HG03460 (cell line): Measurements from ENCODE around the gene RRP12.
A peak's percentile ranks its signal among the peaks of the same experiment; 100 is the strongest.

Experiments used
- ATAC-seq: cut with Tn5 transposase; IDR thresholded peaks from one replicate; pipeline ENCODE4 v1.9.1; 2021; ENCODE audit not compliant: unreplicated experiment

RRP12 gene

DNA sequence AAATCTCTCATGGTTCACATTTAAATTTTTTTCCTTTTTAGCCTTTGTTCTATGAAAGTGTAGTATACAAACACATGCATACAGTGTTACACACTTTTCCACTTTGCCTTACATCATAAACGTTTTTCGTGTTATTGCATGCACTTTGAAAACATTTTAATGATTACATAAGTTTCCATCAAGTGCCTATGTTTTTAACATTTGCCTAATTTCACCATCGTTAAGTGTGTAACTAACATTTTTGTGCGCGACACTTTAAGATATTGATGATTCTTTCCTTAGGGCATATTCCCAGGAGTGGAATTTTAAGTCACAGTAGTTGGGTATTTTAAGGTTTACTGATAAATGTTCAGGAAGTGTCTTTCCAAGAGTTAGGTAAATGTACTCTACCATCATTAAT is 65.1 kb downstream of the RRP12 start:
- ATAC-seq, result no peak

GRCh38 chr10:97335188-97335619 is 65.9 kb downstream of the RRP12 start:
- ATAC-seq, result no peak

GRCh38 chr10:97334370-97335175 is 66.6 kb downstream of the RRP12 start, which contains the start of gene FRAT2:
TSS of gene FRAT2 (minus strand) at chr10:97334729. CDS start at chr10:97334572, 157 bp downstream.
- peak; percentile 80 for ATAC-seq

DNA sequence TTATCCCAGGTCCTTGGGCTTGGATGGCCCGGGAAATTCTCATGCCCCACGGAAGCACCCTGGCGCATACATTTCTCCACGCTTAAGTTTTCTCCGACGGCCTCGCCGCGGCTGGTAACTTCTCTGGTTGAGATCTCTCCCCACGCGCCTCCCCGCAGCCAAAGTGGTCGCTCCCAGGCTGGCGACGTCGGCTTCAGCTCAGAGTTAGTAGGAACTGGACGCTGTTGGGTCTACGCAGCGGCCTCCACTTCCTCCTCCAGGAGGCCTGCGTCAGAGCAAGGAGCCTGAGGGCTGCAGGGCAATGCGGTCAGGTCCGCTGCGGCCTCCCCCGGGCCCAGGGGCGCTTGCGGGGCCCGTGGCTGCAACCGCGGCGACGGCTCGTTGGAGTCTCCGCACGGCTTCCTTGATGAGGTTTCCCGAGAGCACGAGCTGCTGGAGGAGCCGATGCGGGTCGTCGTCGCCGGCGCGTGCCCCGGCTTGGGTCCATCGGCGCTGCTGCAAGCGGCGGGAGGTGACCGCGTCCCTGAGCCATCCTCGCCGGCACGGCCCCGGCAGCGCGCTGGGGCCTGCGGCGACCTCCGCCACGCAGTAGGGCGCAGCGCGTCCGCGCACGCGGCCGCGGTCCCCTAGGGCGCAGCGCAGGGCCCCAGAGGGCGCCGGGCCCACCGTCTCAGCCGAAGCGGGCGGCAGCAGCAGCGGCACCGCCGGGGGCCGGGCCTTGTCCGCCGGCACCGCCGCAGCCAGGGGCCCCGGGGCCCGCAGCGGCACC is 67.4 kb downstream of the RRP12 start:
- ATAC-seq, result peak; percentile 26

- ATAC-seq, result no peak
These were observed 67.9 kb downstream of the RRP12 start for GRCh38 chr10:97333351-97333600.

DNA sequence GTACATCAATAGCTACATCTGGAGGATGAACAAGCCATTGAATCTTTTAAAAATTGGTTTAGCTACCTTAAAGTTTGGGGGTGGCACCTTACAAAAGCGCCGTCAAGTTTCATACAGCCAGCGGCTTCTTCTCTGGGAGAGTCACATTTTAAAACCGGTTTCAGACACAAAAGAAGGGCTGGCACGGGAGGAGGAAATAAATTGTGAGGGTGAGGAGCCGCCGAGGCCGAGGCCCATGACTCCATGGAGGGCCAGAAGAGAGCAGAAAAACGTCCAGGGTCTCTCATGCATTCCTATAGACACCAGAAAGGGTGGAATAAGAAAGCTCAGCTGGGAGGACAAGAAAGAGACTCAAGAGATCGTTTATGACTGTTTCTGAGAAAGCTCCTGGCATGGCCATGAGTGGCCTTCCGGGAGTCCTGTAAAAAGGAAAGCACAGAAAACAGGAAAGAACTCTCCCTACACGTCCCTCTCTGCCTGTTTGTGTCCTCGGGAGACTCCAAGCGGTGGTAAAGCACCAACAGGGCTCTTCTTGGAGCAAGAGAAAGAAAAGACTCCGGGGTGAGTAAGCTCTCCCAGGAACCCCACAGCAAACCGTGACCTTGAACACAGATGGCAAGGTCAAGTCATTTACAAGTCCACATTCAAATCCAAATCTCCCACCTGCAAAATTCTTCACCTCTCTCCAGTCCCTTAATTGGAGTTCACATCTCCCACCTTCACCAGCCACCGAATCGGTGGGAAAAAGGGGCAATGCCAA is 68.4 kb downstream of the RRP12 start:
- no peak for ATAC-seq

- ATAC-seq, result no peak
These were observed 69.9 kb downstream of the RRP12 start for GRCh38 chr10:97331153-97331703.

DNA sequence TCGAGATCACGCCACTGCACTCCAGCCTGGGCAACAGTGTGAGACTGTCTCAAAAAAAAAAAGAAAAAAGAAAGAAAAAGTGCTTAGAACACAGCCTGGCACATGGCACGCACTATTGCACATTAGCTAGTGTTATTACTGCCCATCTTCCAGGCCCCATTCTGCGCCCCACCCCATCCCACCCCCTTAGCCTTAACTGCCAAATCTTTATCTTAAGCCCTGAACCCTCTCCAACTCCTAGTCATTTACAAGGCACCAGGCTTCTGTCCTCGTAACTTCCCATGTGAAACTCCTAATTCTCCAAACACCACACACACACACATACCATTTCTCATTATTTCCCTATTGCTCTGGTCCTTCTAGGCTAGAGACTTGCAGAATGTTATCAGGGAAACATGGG is 71.4 kb downstream of the RRP12 start:
- no peak for ATAC-seq

DNA sequence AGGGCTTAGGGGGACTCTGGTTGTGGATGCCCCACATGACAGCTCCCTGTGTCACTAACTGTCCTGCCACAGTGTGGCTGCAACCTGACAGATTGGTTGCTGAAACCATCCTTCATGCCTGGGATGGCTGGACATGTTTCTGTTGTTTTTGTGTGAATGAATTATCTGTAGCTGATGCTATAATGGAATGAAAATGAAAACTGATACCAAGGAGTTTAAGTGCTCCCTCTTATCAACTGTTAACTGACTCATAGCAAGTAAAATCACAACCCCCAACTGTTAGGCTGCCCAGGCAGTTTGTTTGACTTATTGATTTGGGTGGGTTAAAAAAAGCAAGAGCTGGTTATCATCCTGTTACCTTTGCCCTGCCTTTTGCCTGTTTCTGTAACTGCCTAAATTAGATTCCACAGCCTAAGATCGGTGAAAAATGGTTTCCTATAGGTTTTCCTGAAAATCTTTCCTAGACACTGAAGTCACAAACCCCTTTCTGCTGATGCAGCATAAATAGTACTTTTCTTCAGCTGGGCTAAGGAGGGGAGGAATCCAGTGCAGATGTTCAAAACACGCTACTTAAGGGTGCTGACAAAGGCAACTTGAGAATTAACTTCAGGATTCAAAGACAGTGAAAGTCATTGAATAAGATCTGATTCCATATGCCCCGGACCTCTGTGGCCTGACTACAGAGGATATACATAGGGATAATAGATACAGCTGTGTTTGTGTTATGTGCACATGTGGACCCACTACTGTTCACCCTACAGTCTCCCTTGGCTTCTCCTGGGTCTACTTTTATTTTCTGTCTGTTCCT is 72.3 kb downstream of the RRP12 start:
- no peak for ATAC-seq

- no peak for ATAC-seq
These were observed 73.5 kb downstream of the RRP12 start for GRCh38 chr10:97327348-97328294.

- ATAC-seq, result no peak
These were observed 75.4 kb downstream of the RRP12 start for GRCh38 chr10:97325754-97326153.

DNA sequence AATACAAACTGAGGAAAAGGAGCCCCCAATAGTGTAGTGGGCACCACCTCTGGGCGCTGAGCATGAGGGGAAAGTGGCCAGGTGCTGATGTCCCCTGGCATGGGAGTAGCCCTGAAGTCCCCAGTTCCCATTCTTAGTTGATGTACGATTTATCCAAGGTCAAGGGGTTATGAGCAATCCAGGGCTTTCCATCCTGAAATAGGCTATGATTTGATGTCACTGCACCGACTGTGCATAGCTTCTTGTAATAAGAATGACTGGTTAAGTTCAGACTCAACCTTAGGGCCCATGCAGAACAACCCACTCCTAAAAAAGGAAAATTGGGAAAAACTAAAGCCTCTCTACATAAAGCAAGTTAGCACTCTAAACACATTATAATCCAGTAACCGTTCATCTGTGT is 77.6 kb downstream of the RRP12 start:
- no peak for ATAC-seq

DNA sequence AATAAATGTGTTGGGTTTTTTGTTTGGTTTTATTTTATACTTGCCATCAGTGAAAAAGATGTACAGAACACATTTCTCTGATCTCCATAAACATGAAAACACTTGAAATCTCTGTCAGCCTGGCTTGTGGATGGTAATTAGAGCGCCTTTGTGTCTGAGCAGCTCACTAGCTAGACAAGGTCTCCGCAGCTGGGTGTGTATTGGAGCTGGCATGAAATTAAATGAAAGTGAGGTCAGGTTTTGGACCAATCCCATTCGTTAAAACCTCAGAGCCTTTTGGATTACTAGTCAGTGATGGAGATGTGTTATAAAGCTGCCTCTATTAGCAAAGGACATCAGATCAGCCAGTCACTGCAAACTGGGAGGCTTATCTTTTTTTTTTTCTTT is 79.3 kb downstream of the RRP12 start:
- ATAC-seq, result no peak

GRCh38 chr10:97321032-97321803 is 79.9 kb downstream of the RRP12 start:
- no peak for ATAC-seq

- ATAC-seq, result no peak
These were observed 80.6 kb downstream of the RRP12 start for GRCh38 chr10:97320480-97321031.

DNA sequence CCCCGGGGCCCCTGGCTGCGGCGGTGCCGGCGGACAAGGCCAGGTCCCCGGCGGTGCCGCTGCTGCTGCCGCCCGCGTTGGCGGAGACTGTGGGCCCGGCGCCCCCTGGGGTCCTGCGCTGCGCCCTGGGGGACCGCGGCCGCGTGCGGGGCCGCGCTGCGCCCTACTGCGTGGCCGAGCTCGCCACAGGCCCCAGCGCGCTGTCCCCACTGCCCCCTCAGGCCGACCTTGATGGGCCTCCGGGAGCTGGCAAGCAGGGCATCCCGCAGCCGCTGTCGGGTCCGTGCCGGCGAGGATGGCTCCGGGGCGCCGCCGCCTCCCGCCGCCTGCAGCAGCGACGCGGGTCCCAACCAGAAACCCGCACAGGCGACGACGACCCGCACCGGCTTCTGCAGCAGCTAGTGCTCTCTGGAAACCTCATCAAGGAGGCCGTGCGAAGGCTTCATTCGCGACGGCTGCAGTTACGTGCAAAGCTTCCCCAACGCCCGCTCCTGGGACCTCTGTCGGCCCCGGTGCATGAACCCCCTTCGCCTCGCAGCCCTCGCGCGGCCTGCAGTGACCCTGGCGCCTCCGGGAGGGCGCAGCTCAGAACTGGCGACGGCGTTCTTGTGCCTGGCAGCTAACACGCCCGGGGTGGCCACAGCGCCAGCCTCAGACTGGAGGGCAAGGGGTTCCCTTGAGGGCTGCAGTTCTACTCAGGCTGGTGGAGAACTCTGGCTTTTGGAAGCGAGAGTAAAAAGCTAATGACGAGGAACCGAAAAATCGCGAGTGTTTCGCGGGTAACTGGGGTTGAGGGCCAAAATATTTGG is 81.3 kb downstream of the RRP12 start:
- peak; percentile 43 for ATAC-seq

GRCh38 chr10:97318772-97319651 is 82.1 kb downstream of the RRP12 start, which contains the start of gene FRAT1:
TSS of gene FRAT1 (plus strand) at chr10:97319271. CDS start at chr10:97319454, 183 bp downstream.
- peak; percentile 81 for ATAC-seq
